OCI-LY7 (cell line): ENCODE data around the gene MAN1B1.

ENCODE experiments used
- CTCF ChIP-seq: fragments of 200-600 bp; sonication (generic); conservative IDR thresholded peaks from 2 replicates; pipeline ENCODE4 v1.5.1; 2014; ENCODE audit warnings: mild to moderate bottlenecking, antibody characterized with exemption, low read length, moderate library complexity, mixed read lengths
- EZH2phosphoT487 ChIP-seq: fragments of 200-600 bp; sonication (generic); IDR thresholded peaks from 2 replicates; pipeline ENCODE4 v1.6.1; 2018; ENCODE audit warnings: low read depth, borderline replicate concordance, mild to moderate bottlenecking, mixed run types, antibody characterized with exemption, low read length, moderate library complexity, mixed read lengths

GRCh38 chr9:137063311-137064026, 23.3 kb upstream of the MAN1B1 start:
- TF ChIP-seq CTCF (no peak), EZH2phosphoT487 (no peak)
